ENCODE results near the gene DOC2B.
A peak's percentile ranks its signal among the peaks of the same experiment; 100 is the strongest.

Gene DOC2B

GRCh38 chr17:182050-182751, 751 bp upstream of the DOC2B start:
- Histone ChIP-seq H3K9ac (no peak overlapping the region), H3K27me3 (ENCODE audit: control insufficient read depth, insufficient read depth, low read length) (no peaks in the 10 kb centered on the region), H3K79me2 (no peaks in the 10 kb centered on the region), H3K4me3 (ENCODE audit: low read depth, low read length) (peak overlapping the region; percentile 29), H3K27ac (no peak overlapping the region), H2AFZ (peak overlapping the region; percentile 38), H3K36me3 (ENCODE audit: control insufficient read depth, insufficient read depth, low read length) (no peaks in the 10 kb centered on the region), H3K4me2 (ENCODE audit: low read length) (peak overlapping the region; percentile 51), H3K4me1 (no peaks in the 10 kb centered on the region), H3K9me3 (ENCODE audit: control insufficient read depth, low read length) (no peaks in the 10 kb centered on the region)
- no peak for TF ChIP-seq CTCF (IDR thresholded peaks at IDR 0.05)

GRCh38 chr17:180381-181244, 837 bp downstream of the DOC2B start:
- TF ChIP-seq CTCF (IDR thresholded peaks at IDR 0.05): no peak
- Histone ChIP-seq H3K9me3 (ENCODE audit: control insufficient read depth, low read length) (no peaks in the 10 kb centered on the region), H3K4me1 (no peaks in the 10 kb centered on the region), H3K79me2 (no peaks in the 10 kb centered on the region), H3K27me3 (ENCODE audit: control insufficient read depth, insufficient read depth, low read length) (no peaks in the 10 kb centered on the region), H3K4me3 (ENCODE audit: low read depth, low read length) (peak overlapping the region; percentile 11), H2AFZ (peak overlapping the region; percentile 68), H3K36me3 (ENCODE audit: control insufficient read depth, insufficient read depth, low read length) (no peaks in the 10 kb centered on the region), H3K27ac (no peak overlapping the region), H3K9ac (no peak overlapping the region), H3K4me2 (ENCODE audit: low read length) (no peak overlapping the region)

- H3K36me3 ChIP-seq (ENCODE audit: control insufficient read depth, insufficient read depth, low read length): no peaks in the 10 kb centered on the region
- no peak overlapping the region for H3K27ac ChIP-seq
- no peaks in the 10 kb centered on the region for H3K79me2 ChIP-seq
- no peak for TF ChIP-seq CTCF (IDR thresholded peaks at IDR 0.05)
- H3K4me1 ChIP-seq: no peaks in the 10 kb centered on the region
- no peak overlapping the region for H3K4me3 ChIP-seq (ENCODE audit: low read depth, low read length)
- no peak overlapping the region for H3K4me2 ChIP-seq (ENCODE audit: low read length)
- no peaks in the 10 kb centered on the region for H3K9me3 ChIP-seq (ENCODE audit: control insufficient read depth, low read length)
- no peak overlapping the region for H3K9ac ChIP-seq
- H2AFZ ChIP-seq: no peak overlapping the region
- no peaks in the 10 kb centered on the region for H3K27me3 ChIP-seq (ENCODE audit: control insufficient read depth, insufficient read depth, low read length)
Observed at GRCh38 chr17:179781-180380, 1.6 kb downstream of the DOC2B start.

GRCh38 chr17:179066-179432, 2.4 kb downstream of the DOC2B start:
- Histone ChIP-seq H3K9me3 (ENCODE audit: control insufficient read depth, low read length) (no peaks in the 10 kb centered on the region), H3K4me3 (ENCODE audit: low read depth, low read length) (no peak overlapping the region), H3K79me2 (no peaks in the 10 kb centered on the region), H3K27ac (no peak overlapping the region), H3K27me3 (ENCODE audit: control insufficient read depth, insufficient read depth, low read length) (no peaks in the 10 kb centered on the region), H3K9ac (no peak overlapping the region), H2AFZ (no peak overlapping the region), H3K4me2 (ENCODE audit: low read length) (no peak overlapping the region), H3K36me3 (ENCODE audit: control insufficient read depth, insufficient read depth, low read length) (no peaks in the 10 kb centered on the region), H3K4me1 (no peaks in the 10 kb centered on the region)
- TF ChIP-seq CTCF (IDR thresholded peaks at IDR 0.05): no peak

Measured in parathyroid adenoma (tissue), 2 donors.